HCT116 (cell line): ENCODE results near the gene IGSF21.

Experiments used
- CTCF ChIP-seq, 3 experiments: fragments of 200-600 bp in 1 of 3; sonication (generic) in 1 of 3; IDR thresholded peaks in 2 of 3; conservative IDR thresholded peaks in 1 of 3; 2 replicates each; pipeline ENCODE4 v1.5.1; 2012 to 2017; ENCODE audit warnings: low read depth in 2 of 3, low read length in 2 of 3, antibody characterized with exemption in 1 of 3, borderline replicate concordance in 1 of 3, control low read depth in 1 of 3, mild to moderate bottlenecking in 1 of 3, mixed read lengths in 1 of 3, mixed run types in 1 of 3, moderate library complexity in 1 of 3; ENCODE audit not compliant: insufficient read depth in 1 of 3
- ZFX ChIP-seq: fragments of 450-650 bp; IDR thresholded peaks from 2 replicates; pipeline ENCODE4 v1.6.1; 2017

- TF ChIP-seq CTCF (IDR thresholded peaks at IDR 0.05 in 2 of 3, conservative IDR thresholded peaks at IDR 0.05 in 1 of 3; ENCODE audit: borderline replicate concordance in 1 of 3, insufficient read depth in 1 of 3, low read depth in 2 of 3, low read length in 2 of 3) (no peak), ZFX (no peak)
Measured at GRCh38 chr1:18179009-18179408, 71.4 kb downstream of the IGSF21 start.
